GM15510 (cell line): ENCODE results near the gene AIF1L.
A peak's percentile ranks its signal among the peaks of the same experiment; 100 is the strongest.

Source experiments
- POLR2A ChIP-seq: IDR thresholded peaks from 3 replicates; pipeline ENCODE4 v1.6.1; 2011; ENCODE audit warnings: borderline replicate concordance; ENCODE audit not compliant: insufficient read length; ENCODE audit errors: extremely low read depth

Gene AIF1L

DNA sequence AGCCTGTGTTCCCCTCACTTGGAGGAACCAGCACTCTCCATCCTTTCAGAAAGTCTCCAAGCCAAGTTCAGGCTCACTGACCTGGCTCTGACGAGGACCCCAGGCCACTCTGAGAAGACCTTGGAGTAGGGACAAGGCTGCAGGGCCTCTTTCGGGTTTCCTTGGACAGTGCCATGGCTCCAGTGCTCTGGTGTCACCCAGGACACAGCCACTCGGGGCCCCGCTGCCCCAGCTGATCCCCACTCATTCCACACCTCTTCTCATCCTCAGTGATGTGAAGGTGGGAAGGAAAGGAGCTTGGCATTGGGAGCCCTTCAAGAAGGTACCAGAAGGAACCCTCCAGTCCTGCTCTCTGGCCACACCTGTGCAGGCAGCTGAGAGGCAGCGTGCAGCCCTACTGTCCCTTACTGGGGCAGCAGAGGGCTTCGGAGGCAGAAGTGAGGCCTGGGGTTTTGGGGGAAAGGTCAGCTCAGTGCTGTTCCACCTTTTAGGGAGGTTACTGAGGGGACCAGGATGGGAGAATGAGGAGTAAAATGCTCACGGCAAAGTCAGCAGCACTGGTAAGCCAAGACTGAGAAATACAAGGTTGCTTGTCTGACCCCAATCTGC lies 24.4 kb downstream of the AIF1L start:
- TF ChIP-seq POLR2A = no peak

DNA sequence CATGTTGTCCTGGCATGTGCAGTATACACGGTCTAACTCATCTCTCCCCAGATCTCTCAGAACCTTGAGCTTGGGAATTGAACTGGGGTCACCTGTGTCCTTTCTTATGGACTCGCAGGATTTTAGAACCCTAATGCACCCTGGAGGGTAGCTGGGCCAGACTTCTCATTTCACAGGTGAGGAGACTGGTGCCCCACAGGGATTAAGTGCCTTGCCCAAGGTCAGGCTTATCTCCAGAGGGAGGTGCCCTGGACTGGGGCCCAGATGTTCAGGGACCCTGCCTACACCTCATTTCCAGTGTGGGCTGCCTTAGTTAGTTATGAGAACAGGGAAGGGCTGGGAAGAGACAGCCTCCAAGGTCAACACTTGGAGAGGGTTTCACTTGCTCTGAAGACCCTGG lies 25.0 kb downstream of the AIF1L start:
- TF ChIP-seq POLR2A = no peak

DNA sequence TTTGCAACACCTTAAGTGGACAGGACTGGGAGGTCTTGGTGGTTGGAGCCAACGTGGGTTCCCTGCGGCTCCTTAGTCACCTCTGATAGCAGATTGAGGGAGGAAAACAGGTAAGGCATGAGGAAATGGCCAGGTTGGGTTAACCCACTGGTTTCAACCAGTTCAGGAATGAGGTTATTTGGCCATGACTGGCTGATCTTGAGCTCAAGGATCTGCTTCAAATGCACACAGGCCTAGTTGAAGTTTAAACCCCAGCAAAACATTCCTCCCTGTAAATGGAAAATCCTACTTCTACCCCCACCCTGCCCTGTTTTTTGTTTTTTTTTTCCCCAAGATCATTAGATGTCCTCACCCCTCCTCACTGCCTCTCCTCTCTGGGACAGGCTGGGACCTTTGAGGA lies 25.8 kb downstream of the AIF1L start:
- TF ChIP-seq POLR2A = no peak

DNA sequence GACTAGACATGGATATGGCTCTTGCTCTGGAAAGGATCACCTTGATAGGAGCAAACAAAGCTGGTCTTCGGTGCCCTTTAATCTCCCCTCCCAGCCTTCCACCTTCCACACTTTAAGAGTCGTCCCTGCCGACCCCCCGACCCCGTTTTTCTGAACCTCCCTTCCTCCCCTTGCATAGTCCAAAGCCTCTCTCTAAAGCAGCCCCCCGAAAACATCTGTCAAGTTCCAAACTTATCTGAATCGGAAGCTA lies 28.6 kb downstream of the AIF1L start:
- no peak for TF ChIP-seq POLR2A

DNA sequence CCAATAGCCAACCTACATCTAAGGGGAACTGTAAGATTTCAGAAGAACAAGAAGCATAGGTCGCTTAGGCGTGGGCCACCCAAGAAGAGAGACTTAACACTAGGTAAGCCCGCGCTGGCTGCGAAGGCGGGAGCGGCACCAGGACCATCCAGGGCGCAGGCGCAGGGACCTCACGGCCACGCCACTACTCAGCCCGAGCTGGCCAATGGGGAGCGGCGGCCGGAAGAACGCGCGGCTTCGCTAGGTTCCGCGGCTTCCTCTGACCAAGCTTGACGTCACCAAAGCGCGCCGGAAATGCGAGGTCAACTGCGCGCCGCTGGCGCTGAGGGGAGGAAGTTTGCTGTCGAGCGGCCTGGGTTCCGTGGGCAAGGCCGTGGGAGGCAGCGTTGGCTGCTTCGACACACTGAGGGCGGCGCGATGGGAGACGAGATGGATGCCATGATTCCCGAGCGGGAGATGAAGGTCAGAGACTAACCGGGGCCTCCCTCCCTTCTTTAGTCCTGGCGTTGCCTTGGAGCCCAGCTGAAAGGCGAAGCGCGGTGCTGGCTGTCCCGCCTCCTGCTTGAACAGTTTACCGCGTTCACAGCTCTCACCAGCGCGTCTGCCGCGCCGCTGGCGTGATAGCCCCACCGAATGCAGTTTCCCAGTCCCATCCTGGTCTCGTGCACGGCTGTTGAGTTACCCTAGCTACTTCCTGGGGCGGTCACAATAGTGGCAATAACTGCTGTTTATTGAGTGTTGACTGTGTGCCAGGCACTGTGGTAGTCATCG lies 29.1 kb downstream of the AIF1L start, which contains the start of gene NUP214:
TSS of gene NUP214 (plus strand) at position 299 of the 771 bp plus-strand sequence. CDS start at position 418, 119 bp downstream.
- TF ChIP-seq POLR2A = peak; percentile 95

DNA sequence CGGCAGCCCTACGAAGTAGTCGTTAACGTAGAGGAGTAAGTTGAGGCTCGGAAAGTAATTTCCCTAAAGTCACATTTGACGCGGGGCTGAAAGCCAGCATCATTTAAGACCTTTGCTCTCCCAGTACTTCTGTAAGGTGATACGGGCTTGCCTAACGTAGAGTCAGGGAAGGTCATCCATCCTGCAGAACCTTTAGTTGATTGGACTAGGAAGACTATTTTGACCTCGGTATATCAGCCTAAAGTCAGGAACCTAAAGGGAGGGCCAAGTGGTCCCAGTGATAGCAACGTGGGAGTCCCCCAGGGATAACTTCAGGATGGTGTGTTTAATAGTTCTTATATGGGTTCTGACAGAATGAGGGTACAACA lies 29.7 kb downstream of the AIF1L start:
- no peak for TF ChIP-seq POLR2A

DNA sequence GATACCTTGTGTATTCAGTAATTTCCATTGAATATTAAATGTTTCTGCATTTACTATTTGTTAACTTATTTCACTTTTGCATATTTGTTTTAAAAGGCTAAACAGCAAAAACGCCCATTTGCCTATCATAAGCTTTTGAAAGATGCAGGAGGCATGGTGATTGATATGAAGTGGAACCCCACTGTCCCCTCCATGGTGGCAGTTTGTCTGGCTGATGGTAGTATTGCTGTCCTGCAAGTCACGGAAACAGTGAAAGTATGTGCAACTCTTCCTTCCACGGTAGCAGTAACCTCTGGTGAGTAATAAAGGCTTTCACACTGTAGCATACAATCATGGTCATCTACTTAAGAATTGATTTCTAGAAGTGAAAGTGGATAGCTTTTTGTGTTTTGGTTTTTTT lies 32.9 kb downstream of the AIF1L start:
- no peak for TF ChIP-seq POLR2A

DNA sequence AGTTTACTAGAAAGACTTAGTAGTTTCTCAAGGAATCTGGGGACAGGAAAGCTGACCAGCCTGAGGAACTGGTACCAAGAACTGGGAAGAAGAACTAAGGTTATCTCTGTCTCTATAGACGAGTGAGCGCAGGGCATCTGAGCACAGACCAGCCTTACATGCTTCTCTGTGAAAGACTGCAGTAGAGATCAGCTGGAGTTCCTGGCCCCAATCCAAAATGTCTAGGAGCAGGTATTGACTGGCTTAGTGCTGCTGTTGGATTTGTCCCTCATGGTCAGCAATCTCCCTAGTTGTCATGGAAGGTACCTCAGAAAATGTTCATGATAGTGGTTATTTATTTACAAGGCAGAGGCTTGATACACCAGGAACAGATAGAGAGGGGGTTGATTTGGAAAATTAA lies 42.3 kb downstream of the AIF1L start:
- TF ChIP-seq POLR2A = no peak

DNA sequence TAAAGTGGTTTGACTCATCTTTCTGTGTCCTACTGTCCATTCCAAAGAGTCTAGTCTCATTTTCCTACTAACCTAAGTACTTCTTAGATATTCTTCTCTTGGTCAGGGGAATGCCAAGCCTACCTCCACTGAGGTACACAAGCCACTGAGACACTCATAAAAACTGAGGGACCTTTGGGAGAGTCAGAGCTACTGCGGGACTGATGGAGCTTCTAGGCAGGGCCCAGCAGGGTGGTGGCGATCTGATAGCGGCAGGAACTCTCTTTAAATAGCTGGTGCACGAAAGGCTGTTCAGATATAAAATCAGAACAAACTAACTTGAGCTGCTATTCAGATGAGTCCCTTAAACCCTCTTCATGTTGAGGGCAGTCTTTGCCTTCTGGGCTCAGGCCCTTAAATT lies 43.8 kb downstream of the AIF1L start:
- no peak for TF ChIP-seq POLR2A

DNA sequence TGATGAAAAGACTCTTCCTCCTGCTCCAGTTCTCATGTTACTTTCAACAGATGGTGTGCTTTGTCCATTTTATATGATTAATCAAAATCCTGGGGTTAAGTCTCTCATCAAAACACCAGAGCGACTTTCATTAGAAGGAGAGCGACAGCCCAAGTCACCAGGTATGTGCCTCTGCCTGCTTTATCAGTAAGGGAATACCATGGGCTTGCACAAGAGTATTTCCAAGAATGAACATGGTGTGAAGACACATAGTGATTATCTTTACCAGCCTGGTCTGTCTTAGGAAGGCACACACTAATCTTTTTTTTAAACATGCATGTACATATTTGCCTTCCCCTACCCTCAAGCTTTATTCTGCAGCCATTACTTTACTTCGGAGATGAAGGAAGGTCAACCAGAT lies 44.2 kb downstream of the AIF1L start:
- no peak for TF ChIP-seq POLR2A

DNA sequence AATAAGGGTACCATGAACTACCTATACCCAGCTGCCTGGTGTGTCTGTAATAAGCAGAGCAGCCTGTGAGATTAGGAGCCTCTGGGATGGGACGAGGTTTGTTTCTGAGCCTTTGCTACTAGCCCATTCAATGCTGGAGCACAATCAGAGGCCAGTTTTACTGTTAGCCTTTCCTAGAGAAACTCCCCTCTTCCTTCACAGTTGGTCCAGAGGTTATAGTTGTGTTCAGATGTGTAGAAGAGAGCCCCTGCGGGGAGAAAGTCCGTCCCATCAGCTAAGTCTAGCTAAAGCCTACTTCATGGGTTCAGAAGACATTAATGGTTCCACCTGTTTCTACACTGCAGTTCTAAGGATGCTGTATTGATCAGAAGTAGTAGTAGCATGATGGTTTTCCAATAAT lies 45.8 kb downstream of the AIF1L start:
- no peak for TF ChIP-seq POLR2A

DNA sequence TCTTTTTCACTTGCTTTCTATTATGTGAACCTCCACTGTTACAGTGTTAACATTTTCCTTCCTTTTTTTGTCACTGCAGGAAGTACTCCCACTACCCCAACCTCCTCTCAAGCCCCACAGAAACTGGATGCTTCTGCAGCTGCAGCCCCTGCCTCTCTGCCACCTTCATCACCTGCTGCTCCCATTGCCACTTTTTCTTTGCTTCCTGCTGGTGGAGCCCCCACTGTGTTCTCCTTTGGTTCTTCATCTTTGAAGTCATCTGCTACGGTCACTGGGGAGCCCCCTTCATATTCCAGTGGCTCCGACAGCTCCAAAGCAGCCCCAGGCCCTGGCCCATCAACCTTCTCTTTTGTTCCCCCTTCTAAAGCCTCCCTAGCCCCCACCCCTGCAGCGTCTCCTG lies 47.9 kb downstream of the AIF1L start:
- no peak for TF ChIP-seq POLR2A

DNA sequence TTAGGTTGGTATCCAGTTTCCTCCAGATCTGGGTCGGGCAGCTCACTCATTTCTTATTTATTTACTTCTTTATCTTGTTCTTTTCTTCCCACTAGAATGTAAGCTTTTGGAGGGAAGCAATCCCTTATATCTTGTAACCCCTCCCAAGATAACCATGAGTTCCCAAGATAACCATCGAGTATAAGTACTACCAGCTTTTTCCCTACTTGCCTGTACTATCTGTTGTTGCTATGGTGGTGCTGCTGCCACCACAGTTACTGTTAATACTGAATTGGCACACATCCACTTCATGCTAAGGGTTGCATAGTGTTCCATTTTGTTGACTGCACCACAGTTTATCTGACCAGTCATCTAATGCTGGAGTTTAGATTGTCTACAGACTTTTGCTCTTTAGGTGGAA lies 48.9 kb downstream of the AIF1L start:
- TF ChIP-seq POLR2A = no peak

DNA sequence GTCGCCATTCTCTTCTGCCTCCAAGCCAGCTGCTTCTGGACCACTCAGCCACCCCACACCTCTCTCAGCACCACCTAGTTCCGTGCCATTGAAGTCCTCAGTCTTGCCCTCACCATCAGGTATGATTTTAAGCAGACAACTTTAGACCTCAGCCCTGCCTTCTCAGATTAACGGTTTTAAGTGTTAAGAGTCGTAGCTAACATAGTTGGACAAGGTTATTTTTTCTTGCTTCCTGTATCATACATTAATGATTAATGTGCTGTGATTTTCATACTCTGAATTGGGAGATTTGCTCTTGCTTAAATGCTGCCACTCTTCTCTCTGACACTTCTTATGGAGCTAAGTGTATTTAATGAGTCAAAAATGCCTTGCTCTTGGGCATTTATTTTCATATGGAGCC lies 49.9 kb downstream of the AIF1L start:
- no peak for TF ChIP-seq POLR2A

DNA sequence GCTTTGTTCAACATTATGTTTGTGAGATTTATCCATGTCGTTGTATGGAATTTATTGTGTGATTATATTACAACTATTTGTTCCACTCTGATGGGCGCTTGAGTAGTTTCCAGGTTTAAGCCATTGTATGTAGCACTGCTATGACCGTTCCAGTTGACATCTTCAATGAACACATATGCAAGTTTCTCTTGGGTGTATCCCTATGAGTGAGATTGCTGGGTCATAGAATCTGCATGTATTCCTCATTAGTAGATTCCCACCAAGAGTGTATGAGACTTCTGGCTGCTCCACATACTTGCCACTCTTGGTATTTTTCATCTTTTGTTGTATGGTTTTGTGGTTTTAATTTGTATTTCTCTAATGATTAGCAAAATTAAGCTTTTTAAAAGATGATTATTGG lies 51.9 kb downstream of the AIF1L start:
- TF ChIP-seq POLR2A = no peak

DNA sequence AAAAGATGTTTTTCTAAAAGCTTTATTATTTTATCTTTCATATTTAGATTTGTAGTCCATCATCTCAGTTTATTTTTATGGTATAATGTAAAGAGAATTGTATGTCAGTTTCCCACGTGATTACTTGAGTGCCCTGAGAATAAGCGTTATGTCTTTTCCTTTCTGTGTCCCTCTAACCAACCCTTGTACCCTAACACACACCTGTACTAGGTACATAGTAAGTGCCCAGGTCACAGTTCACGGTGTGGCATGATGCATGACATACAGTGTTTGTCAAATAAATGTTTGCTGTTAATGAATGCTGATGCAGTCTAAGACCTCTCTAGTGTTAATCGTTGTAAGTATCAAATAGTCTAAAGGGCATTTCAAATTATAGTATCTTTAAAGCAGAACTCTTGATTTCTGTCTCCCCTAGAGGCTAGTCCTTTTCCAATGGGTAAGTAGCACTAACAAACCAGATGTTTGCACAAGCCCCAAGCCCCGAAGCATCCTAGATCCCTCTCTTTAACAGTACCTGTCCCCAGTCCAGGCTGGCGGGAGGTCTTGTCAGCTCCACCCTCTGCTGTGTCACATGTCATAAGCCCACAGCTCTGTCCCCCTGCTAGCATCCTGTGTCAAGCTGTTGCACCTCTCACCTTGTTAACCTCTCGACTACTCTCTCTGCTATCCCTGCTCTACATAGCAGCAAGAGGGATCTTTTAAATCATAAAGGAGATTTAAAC lies 52.8 kb downstream of the AIF1L start:
- no peak for TF ChIP-seq POLR2A
